Neural crest cell (in vitro differentiated cells): ENCODE data around the gene GPR156. TPM values are rescaled to one million over a fixed set of nuclear protein-coding genes. Genes with fewer than 3 reads are reported as not detected.

Experiments
- DNase-seq: peaks from one replicate; pipeline ENCODE4 v3.0.0; 2021; ENCODE audit warnings: low read depth, mixed read lengths, low spot score
- H3K27ac Mint-ChIP-seq: one replicate; pipeline ENCODE4 v1.8.0; 2021; ENCODE audit warnings: mild to moderate bottlenecking, mixed read lengths; ENCODE audit not compliant: unreplicated experiment
- H3K27me3 Mint-ChIP-seq: 2 replicates; pipeline ENCODE4 v1.8.0; 2021; ENCODE audit warnings: low read depth, mild to moderate bottlenecking, mixed read lengths
- H3K36me3 Mint-ChIP-seq: 2 replicates; pipeline ENCODE4 v1.8.0; 2021; ENCODE audit warnings: low read depth, mild to moderate bottlenecking, mixed read lengths
- H3K4me1 Mint-ChIP-seq: 2 replicates; pipeline ENCODE4 v1.8.0; 2021; ENCODE audit warnings: mixed read lengths
- H3K4me3 Mint-ChIP-seq: one replicate; pipeline ENCODE4 v1.8.0; 2021; ENCODE audit warnings: mild to moderate bottlenecking, mixed read lengths
- H3K9me3 Mint-ChIP-seq: 2 replicates; pipeline ENCODE4 v1.8.0; 2021; ENCODE audit warnings: mixed read lengths
- total RNA-seq: library from RNA; stranded (reverse); gene quantifications from 2 replicates; pipeline ENCODE4 v1.2.1, GENCODE V29; 2021
- TF ChIP-seq, protein P1 (sequence below): fragments of 200-600 bp; sonication (generic); conservative IDR thresholded peaks from 2 replicates; pipeline ENCODE4 v1.5.0; 2021; ENCODE audit warnings: antibody characterized with exemption, mild to moderate bottlenecking

The GPR156 gene
- total RNA-seq, 1 donor from 2014 or later = 1.4 TPM

DNA sequence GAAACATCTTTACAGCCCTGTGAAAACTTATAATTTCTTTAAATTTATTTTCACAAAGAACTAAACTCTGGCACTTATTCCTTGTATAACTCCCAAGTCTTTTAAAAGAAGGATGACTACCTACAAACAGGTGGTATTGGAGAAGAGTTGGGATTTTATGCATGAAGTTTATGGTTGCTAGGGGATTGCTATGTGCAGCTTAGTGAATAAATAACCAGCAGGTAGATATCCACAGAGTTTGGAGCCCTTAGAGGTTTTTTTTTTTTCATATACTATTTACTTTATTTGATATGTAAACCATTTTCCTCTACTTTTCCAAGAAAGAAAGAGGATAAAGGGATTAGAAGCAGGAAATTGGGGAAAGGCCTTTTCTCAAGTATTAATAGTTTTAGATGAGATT is 91.5 kb downstream of the GPR156 start:
- Mint-ChIP-seq H3K36me3 (no peaks in the 10 kb centered on the region), H3K4me3 (no peak overlapping the region), H3K9me3 (no peaks in the 10 kb centered on the region), H3K4me1 (no peaks in the 10 kb centered on the region), H3K27ac (no peak overlapping the region), H3K27me3 (no peaks in the 10 kb centered on the region)
- TF ChIP-seq, protein P1, sequence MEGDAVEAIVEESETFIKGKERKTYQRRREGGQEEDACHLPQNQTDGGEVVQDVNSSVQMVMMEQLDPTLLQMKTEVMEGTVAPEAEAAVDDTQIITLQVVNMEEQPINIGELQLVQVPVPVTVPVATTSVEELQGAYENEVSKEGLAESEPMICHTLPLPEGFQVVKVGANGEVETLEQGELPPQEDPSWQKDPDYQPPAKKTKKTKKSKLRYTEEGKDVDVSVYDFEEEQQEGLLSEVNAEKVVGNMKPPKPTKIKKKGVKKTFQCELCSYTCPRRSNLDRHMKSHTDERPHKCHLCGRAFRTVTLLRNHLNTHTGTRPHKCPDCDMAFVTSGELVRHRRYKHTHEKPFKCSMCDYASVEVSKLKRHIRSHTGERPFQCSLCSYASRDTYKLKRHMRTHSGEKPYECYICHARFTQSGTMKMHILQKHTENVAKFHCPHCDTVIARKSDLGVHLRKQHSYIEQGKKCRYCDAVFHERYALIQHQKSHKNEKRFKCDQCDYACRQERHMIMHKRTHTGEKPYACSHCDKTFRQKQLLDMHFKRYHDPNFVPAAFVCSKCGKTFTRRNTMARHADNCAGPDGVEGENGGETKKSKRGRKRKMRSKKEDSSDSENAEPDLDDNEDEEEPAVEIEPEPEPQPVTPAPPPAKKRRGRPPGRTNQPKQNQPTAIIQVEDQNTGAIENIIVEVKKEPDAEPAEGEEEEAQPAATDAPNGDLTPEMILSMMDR = no peak
- no peak for DNase-seq

DNA sequence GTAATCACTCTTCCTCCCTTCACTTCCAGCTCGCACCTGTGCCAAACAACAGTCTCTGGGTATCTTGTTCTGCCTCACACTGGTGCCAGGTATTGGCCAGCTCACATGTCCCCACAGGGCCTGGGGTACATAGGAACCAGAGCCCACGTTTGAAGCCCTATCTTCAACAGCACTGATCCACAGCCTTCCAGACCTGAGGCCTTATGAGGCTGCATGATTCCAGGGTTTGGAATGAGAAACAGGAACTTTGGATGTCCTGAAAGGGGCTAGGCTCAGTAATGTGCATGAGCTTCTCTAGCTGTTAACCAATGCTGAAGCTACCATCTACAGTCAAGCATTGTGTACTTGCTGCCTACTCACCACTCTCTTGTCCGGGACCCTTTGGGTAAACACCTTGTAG is 92.4 kb downstream of the GPR156 start:
- Mint-ChIP-seq H3K36me3 (no peaks in the 10 kb centered on the region), H3K27me3 (no peaks in the 10 kb centered on the region)

DNA sequence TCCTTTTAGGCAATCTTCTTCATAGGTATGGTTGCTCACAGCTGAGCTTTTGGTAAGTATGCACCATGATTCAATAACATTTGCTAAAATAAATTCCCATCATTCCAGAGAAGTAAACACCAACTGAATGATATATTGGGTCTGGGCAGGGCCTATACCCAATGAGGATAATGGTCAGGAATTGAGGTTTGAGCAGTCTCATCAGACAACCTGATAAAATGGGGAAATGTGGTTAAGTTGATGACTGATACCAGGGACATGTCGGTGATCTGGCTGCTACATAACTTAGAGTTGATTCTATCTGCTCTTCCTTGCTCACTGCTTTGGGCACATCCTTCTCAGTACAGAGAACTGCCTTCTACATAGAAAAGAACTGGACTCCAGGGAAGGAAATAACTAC is 92.9 kb downstream of the GPR156 start:
- Mint-ChIP-seq H3K4me1 (no peaks in the 10 kb centered on the region), H3K36me3 (no peaks in the 10 kb centered on the region), H3K27ac (no peak overlapping the region), H3K4me3 (no peak overlapping the region), H3K27me3 (no peaks in the 10 kb centered on the region), H3K9me3 (no peaks in the 10 kb centered on the region)
- no peak for DNase-seq
- TF ChIP-seq, protein P1 = no peak

More for the DNA sequence above, 92.4 kb downstream of the GPR156 start:
- Mint-ChIP-seq H3K27ac (no peak overlapping the region), H3K4me3 (no peak overlapping the region), H3K9me3 (no peaks in the 10 kb centered on the region), H3K4me1 (no peaks in the 10 kb centered on the region)
- no peak for DNase-seq
- TF ChIP-seq, protein P1 = no peak

GRCh38 chr3:120182613-120183511 is 102.2 kb downstream of the GPR156 start:
- Mint-ChIP-seq H3K27ac (peak overlapping the region; percentile 57), H3K36me3 (no peaks in the 10 kb centered on the region), H3K4me3 (no peak overlapping the region), H3K9me3 (no peaks in the 10 kb centered on the region), H3K27me3 (no peaks in the 10 kb centered on the region), H3K4me1 (peaks cover 2% of the 10 kb centered on the region)
- TF ChIP-seq, protein P1 = no peak
- DNase-seq = no peak

GRCh38 chr3:120181632-120182031 is 103.4 kb downstream of the GPR156 start:
- TF ChIP-seq, protein P1 = no peak
- Mint-ChIP-seq H3K27ac (peak overlapping the region; percentile 23), H3K36me3 (no peaks in the 10 kb centered on the region), H3K9me3 (no peaks in the 10 kb centered on the region), H3K4me3 (no peak overlapping the region), H3K4me1 (peaks cover 15% of the 10 kb centered on the region), H3K27me3 (no peaks in the 10 kb centered on the region)
- no peak for DNase-seq
